Right lobe of liver (tissue), 4 donors: ENCODE measurements around the gene B3GNT5.

Source experiments
- CTCF ChIP-seq, 4 donors: fragments of 200-600 bp in 3 of 4; fragments of 450-650 bp in 1 of 4; IDR thresholded peaks; one replicate each; pipeline versions ENCODE4 v1.5.1 to v1.8.0; 2016 to 2022; ENCODE audit warnings: antibody characterized with exemption in 4 of 4, mild to moderate bottlenecking in 2 of 4
- POLR2A ChIP-seq: fragments of 450-650 bp; IDR thresholded peaks from one replicate; pipeline ENCODE4 v1.6.1; 2017; ENCODE audit warnings: antibody characterized with exemption, mild to moderate bottlenecking
- donor health status: DM: no; HTN: no; CAD: no.
- donor health status: DM: no; HTN: no; CAD: no.
- donor health status: DM: no; HTN: yes; CAD: no.

DNA sequence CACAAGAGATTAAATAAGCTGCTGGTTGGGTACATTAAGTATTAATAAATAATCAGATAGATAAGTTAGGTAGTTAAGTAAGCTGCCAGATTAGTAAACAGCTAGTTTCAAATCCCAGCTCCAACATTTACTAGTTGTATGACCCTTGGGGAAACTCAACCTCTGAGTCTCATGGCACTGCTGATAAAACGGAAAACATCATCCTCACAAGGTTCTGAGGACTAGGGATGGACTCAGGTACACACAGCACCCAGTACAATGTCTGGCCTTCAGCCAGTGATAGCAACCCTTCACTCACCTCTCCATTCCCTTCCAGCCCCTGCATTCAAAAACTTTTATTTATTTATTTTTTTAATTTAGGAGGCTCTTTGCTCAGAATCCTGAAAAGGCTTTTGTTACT is 32.3 kb downstream of the B3GNT5 start:
- TF ChIP-seq CTCF (IDR thresholded peaks at IDR 0.05) (no peak), POLR2A (no peak)
